Femur (tissue), 1 donor: ENCODE measurements around the gene MGMT.

Source experiments
- DNase-seq: peaks from one replicate; pipeline ENCODE4 v3.0.0-alpha.2; 2017

Gene MGMT

GRCh38 chr10:129815898-129816655, 349.0 kb downstream of the MGMT start:
- no peak for DNase-seq

- DNase-seq: no peak
These were observed 349.6 kb downstream of the MGMT start for GRCh38 chr10:129816656-129817045.
